D341Med (cell line): Measurements from ENCODE around the gene PRMT7.

Experiments used
- DNase-seq: peaks from one replicate; pipeline ENCODE4 v3.0.0; 2012; ENCODE audit warnings: low spot score

Gene PRMT7, protein sequence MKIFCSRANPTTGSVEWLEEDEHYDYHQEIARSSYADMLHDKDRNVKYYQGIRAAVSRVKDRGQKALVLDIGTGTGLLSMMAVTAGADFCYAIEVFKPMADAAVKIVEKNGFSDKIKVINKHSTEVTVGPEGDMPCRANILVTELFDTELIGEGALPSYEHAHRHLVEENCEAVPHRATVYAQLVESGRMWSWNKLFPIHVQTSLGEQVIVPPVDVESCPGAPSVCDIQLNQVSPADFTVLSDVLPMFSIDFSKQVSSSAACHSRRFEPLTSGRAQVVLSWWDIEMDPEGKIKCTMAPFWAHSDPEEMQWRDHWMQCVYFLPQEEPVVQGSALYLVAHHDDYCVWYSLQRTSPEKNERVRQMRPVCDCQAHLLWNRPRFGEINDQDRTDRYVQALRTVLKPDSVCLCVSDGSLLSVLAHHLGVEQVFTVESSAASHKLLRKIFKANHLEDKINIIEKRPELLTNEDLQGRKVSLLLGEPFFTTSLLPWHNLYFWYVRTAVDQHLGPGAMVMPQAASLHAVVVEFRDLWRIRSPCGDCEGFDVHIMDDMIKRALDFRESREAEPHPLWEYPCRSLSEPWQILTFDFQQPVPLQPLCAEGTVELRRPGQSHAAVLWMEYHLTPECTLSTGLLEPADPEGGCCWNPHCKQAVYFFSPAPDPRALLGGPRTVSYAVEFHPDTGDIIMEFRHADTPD

DNA sequence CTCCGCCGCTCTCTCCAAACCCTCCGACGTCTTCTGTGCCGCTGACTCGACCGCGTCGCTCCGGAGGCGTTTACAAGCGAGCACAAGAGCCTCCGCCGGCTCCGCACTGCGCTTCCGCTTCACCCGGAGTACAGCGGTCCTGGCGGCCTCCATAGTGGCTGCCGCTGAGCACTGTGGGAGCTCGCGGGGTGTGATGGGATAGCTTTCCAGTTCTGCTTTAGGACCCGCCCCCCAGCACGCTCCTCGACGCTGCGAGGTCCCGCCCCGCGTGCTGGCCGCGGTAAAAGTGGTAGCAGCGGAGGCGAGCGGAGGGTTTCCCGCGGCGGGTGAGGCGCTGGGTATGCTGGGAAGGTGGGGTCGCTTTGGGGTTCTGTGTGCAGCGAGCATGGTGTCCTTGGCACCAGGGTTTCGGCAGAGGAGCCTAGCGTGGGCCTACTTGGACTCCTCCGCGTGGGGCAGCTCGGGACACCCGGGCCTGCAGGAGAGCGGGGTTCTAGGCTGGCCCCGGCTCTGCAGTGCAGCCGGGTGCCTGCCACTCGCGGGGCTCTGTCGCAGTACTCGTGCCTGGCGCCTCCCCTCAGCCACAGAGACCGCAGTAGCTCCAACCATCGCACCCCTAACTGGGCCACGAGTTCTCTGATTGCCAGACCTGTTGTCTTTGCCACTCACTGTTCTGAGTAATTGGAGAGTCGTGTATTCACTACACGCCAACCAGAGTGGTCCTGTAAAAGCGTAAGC lies at the start of gene PRMT7, which contains the start of gene SLC7A6OS:
TSS of gene PRMT7 (plus strand) at position 246 of the 738 bp plus-strand sequence. CDS start 4,961 bp downstream, outside the sequence.
TSS of gene SLC7A6OS (minus strand) at position 173 of the 738 bp plus-strand sequence. CDS start at position 153, 20 bp downstream.
- DNase-seq, result peak; percentile 95

DNA sequence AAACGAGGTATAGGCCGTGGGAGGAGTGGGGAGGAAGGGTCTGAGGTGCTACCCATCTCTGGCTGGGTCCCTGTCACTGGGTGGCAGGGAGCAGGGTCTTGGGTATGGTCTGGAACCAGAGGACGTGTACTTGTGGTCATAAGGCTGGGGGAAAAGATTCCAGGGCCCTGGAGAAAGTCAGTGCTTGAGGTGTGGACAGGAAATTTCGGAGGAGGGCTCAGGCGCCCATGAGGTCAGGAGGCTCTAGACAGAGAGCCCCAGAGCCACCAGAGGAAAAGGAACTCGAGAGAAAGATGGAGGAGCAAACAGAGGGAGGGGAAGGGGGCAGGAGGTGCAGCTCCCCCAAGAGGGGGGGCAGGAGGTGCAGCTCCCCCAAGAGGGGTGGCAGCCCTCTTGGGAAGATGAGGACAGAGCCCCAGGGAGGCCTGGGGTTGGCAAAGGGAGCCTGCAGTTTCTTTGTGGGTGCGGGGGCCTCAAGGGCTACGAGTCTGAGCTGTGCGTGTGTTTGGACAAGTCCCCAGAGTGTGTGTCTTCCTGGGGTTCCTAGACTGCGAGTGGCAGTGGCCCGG lies 47.2 kb upstream of the PRMT7 start:
- no peak for DNase-seq

DNA sequence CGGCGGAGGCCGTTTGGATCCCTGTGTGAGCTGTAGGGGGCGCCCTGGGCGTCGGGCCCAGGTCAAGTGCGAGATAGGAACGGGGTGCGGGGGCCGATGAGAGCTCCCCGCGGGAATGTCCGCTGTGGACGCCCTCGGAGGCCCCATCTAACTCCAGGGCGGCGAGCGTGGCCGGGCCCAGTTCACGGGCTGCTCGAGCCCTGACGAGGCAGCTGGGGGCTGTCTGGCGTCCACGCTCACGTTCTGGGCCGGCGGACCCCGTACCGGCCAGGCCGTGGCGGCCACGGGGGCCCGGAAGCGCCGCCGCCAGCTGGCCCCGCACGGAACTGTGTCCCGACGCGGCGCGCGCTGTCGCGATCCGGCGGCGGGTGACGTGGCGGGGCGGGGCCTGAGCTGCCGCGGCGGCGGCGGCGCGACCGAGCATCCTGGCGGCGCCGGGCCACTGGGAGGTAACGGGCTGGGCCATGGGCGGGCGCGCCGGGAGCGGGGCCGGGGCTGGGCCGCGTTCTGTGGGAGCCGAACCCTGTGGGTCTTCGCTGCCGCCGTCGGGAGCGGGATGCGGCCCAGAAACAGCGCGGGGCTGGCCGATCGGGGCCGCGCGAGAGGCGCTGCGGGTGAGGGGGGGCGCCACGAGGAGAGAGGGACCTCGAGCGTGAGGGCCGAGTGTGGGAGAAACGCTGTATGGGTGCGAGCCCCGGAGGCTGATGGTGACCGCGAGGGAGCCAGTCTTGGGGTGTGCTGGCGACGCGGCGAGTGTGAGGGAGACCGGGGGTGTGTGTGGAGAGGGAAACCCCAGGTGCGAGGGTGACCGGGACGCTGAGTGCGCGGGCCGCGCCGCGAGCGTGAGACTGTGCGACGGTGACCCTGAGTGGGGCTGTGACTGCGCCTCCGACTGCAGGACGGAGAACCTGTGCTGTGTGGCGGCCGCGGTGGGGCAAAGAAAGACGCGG lies 46.4 kb upstream of the PRMT7 start, which contains the start of gene SLC7A6:
TSS of gene SLC7A6 (plus strand) at position 399 of the 950 bp plus-strand sequence. CDS start 10,201 bp downstream, outside the sequence.
- DNase-seq, result peak; percentile 90

DNA sequence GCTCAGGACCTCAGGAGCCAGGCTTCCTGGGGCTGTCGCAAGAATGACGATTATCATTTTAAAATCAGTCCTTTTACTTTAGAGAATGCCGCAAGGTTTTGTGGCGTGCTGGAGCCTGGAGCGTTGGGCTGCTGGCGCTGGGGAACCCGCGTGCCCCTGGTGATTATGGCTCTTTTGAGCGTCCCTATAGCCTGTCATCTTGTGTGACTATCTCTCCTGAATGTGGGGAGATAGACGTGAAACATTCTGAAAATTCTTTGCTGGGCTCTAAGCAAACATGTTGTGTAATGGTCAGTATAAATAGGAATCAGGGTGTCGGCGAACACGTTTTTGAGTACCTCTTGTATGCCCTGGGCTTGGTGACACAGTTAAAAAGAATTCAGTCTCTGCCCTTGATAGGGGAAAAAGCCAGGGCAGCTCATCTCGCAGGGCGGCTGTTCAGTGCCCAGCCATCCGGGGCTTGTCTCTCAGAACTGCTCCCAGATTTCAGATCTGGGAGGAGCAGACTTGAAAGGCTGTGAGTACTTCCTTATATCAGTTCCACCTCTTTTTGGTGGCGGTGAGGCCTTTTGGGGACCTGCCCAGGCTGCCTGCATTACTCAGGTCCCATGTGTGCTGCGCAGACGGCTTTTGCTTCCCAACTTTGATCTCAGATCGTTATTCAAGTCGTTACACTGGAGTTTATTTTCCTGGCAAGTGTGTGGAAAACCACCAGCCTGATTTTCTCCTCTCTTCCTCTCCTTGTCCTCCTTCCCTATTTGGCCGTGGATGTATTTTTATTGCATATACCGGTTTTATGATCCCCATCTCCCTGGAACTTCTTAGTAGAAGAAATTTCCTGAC lies 45.5 kb upstream of the PRMT7 start:
- DNase-seq, result peak; percentile 48

DNA sequence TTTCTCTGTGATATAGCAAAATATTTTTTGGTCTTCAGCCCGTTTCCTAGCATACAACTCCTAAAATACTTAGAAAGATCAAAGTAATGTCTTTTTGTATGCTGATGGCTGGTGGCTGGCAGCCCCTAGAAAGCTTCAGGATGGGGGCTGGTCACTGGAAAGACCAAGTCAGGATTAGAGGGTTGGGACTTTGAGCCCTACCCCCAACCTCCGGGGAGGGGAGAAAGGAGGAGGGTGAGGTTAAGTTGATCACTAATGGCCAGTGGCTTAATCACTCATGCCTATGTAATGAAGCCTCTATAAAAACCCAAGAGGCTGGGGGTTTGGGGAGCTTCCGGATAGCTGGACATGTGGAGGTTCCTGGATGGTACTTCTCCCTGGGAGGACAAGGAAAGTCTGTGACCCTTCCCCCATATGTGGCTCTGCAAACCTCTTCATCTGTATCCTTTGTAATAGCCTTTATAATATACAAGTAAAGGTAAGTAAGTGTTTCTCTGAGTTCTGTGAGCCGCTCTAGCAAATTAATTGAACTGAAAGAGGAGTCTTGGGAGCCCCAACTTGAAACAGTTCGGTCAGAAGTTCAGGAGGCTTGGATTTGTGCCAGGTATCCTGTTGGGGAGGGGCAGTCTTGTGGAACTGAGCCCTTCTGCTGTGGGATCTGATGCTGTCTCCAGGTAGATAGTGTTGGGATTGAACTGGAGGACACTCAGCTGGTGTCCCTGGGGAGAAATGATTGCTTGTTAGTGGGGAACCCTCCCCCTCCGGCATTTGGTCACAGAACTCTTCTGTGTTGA lies 43.0 kb upstream of the PRMT7 start:
- DNase-seq, result no peak

DNA sequence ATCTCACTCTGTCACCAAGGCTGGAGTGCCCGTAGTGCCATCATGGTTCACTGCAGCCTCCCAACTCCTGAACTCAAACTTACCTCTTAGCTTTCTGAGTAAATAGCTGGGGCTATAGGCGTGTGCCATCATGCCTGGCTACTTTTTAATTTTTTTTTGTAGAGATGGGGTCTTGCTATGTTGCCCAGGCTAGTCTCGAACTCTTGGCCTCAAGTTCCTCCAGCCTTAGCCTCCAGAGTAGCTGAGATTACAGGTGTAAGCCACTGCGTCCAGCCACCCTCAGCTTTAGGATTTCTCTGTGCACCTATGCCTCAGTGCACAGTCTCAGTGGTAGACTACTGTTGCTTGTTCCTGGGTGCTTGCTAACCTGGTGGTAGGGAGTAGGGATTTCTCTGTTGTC lies 41.0 kb upstream of the PRMT7 start:
- DNase-seq, result no peak

DNA sequence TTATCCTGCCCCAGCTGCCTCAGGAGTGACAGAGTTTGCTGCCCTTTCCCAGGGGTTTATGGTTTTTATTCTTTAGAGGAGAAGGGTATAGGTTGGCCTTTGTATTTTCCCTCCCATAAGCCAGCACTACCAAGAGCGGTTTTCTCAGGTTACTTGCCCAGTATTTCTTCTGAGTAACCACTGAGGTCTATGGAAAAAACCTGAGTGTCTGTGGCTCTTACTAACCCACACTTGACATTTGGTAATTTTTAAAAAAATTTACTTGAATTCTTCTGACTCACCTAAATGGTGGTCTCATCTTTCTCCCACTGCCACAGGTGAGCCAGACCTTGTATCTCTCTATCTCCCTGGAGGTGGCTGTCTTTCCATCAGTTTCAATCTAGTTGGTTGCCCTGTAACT lies 40.5 kb upstream of the PRMT7 start:
- no peak for DNase-seq

DNA sequence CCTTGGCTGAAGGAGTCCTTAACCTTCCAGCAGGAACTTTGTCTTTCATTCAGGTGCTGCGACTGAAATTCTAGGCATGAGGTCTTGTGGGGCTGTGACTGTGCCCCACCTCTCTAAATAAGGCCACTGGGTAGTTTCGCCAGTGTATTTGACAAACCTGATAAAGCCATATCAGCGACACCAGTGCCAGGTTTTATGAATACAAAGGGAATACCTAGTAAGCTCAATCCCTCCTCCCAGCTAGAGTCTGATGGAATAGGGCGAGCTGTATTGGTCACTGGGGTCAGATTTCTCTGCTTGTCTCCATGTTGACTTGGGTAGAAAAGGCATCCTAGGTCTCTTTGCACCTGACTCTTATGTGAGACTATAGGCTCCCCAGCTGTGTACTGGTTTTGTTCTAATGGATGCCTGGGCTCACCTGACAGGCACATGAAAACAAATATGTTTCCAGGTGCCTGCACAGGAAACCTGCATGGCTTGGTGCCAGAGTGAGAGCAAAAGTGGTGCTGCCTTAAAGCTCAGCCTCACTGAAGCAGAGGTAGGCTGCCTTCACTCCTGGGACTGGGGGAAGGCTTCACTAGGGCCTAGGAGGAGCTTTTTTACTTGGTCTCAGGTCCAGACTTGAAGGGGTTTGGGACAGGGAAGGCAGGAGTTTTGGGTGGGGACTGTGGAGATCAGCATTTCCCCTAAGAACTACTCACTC lies 38.2 kb upstream of the PRMT7 start:
- DNase-seq, result no peak

DNA sequence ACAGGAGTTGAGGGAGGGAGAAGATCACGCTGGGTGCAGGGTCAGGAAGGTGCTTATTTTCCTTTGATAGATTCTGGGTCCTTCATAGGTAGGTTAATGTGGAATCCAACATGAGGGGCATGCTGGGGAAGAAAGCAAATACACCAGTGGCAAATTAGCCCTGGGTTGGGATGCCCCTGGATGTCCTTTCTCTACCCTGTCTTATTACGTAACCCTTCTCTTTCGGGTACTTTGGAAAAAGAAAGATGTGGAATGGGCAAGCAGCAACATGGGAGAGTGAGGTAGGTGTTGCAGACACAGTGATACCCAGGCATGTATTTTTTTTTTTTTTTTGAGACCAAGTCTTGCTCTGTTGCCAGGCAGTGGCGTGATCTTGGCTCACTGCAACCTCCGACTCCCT lies 37.4 kb upstream of the PRMT7 start:
- no peak for DNase-seq

DNA sequence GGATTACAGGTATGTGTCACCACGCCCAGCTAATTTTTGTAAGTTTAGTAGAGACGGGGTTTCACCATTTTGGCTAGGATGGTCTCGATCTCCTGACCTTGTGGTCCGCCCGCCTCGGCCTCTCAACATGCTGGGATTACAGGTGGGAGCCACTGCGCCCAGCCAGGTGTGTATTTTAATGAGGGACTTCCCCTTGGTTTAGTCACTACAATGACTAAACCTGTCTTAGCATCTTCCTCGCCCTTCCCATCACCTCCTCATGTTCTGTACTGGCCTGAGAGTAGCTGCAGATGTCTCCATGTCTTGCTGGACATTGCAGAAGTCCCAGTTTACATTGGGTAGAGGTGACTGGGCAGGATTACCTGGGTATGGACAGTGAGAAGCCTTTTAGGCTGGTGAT lies 36.9 kb upstream of the PRMT7 start:
- no peak for DNase-seq

DNA sequence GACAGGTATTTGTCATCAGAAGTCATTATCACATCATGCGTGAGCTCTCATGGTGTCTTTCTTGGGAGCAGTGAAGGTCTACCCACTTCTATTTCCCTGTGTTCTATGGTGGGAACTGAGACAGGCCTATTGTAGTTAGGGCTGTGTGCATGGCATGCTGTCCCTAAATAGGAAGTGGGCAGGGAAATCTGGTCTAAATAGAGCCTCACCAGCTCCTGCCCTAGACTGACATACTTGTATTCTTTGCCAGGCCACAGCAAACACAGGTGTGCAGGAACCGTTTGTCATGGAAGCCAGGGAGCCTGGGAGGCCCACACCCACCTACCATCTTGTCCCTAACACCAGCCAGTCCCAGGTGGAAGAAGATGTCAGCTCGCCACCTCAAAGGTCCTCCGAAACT lies 36.4 kb upstream of the PRMT7 start:
- no peak for DNase-seq

DNA sequence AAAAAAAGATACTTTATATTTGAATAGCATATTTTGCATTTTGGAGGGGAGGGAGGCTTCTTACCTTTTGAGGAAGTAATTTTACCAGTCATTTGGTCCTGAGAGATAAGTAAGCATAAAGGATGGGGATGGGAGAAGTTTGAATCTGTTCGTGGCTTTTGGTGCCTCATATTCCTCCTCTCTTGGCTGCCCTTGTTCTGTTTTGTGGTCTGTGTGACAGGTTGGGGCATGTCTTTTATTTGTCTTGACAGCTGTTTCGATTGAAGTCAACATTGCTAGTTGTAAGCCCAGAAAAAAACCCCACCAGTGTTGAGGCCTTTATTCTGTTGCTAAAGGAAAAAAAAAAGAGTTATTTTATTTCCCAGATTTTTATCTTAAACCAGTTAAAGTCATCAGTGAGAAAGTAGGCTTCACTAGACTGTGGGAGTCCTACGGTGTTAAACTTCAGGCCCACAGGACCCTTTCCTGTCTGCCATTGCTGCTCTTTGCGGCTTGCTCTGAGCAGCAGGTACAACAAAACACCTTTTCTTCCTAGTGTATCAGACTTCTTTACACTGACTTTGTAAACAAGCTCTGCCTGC lies 35.1 kb upstream of the PRMT7 start:
- DNase-seq, result no peak

DNA sequence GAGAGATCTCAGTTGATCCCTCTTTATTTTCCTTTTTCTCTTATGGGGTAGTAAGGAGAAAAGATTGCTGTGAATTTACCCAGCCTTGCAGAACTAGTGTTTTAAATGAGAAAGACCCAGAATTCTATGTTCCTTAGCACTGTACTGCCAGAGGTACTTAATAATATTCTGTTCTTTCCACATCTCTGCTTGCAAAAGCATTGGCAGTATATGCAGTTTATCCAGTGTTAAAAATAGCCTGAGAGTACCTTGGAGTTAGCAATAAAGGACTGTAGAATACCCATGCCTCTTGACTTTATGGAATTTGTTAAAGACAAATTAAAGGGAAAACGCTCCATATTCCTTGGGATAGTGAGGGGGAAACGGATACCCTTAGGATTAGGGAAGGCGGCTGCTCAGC lies 34.6 kb upstream of the PRMT7 start:
- DNase-seq, result no peak

DNA sequence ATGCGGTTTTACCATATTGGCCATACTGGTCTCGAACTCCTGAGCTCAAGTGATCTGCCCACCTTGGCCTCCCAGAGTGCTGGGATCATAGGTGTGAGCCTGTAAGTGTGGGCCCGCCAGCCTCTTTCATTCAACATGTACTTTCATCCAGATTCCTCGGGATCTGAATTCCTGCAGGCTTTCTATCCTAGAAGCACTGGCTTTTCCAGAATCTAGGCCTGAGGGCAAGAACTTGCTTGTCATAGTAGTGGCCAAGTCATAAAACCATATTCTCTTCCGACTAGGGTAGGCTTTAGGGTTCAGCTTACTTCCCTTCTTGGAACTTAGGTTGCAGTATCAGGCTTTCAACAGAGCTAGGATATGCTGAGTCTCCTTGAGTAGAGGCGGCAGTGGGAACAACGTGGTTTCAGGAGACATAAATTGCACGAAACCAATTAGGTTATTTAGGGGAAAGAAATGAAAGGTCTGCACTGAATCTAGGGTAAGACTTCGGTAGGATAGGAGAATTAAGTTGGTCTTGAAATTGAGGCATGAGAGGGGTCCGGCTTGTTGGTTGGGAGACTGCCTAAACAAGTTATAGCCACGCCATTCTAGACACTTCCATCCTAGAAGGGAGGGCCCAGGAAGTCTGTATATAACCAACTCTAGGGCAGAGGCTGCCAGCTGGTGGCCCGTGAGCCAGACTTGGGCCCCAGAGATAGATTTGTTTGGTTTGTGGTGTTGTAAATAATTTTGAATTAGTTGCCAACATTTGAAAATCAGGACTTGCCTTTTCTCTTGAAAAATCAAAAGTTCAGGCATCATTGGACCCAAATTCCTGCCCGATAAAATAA lies 30.9 kb upstream of the PRMT7 start:
- DNase-seq, result no peak

DNA sequence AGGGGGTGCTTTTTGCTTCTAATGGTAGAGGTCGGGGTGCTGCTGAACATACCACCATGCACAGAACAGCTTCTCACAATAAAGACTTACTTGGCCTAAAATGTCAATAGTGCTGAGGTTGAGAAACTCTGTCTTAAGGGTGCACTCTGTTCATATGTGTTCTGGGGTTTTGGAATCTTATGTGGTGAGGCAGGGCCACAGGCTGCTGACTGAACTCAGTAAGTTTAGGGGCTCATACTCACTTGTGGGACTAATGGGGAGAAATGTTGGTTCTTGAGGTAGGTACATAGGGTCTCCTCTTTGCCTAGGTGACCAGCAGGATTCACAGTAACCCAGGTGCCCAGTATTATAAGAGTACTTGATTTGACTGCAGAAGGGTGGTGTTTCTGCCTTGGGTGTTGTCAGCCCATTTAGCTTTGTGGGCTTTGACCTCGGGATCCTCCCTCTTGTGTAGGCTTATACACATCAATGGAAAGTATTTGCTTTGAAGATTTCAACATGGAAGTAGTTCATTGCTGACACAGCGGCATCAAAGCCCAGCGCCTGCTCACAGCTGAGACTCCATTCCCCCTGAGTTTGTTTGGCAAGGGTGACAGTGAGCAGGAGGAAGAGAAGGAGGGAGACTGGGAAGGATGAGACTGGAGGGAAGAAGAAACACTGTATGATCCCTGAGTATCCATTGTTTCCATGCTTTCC lies 29.3 kb upstream of the PRMT7 start:
- DNase-seq, result no peak

DNA sequence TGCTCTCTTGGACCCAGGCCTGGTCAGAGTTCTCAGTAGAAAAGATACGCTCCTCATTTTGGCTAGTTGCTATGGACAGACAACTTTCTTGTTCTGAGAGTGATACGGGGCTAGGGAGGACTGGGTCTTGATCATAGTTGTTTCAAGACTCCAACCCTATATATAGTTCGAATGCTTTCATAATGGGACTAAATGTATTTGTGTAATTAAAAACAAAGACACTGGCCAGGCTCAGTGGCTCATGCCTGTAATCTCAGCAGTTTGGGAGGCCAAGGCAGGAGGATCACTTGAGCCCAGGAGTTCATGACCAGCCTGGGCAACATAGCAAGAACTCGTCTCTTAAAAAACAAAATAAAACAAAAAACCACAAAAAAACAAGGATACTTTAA lies 28.8 kb upstream of the PRMT7 start:
- DNase-seq, result no peak

DNA sequence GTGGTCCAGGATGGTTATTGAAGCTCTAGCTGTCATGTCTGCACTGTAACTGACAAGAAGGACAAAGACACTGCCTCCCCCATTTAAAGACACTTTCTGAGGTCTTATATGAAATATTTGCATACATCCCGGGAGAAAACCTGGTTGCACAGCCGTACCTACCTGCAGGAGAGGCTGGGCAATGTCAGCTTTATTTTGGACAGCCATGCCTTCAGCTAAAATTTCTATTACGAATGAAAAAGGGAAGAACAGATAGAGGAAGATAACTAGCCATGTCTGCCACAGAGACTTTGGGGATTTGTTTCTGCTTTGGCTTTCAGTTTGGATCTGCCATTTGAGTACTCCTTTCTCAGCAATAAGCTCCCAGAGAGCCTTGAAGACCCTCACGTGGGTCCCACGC lies 27.5 kb upstream of the PRMT7 start:
- DNase-seq, result no peak
